Measurements from ENCODE around the gene SPHK2.
A peak's percentile ranks its signal among the peaks of the same experiment; 100 is the strongest.

SPHK2 gene

DNA sequence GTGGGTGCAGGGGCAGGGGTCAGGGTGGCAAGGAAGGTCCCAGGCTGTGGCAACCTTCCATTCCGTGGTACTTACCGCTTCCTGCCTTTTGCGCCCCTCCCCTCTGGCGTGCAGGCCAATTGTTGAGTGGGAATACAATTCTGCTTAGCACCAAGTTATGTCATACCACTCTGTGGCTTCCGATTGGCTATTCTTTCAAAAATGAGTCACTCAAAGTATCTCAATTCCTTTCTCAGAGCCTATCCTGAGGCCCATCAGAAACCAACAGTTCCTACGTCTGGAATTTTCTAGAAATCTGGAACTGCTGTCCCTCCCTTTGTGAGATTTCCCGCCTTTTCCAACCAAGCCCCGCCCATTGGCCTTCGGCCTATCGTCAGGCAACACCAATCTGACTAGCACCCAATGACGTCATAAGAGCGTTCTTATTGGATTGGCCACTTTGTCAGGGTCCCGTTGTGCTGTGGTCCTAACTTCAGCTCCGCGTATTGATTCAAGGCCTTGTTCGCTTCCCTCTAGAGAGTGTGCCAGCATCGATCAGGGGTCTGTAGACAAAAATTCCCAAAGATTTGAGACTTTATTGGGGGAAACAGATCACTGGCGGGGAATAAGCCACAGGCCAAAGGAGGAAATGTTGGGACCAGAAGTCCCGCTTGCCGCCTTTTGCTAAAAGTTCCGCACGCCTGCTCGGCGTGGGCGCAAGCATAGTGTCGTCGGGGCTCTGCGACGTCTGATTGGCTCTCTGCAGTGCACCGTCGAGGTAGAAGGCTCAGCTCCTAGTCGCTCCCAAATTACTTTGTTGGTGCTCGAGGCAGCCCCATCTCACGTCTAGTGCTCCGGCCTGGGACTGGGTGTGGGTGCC, 41.8 kb downstream of the SPHK2 start:
- Histone ChIP-seq H3K27ac (ENCODE audit: low read length) (peak overlapping the region; percentile 66), H3K79me2 (ENCODE audit: low read length) (no peaks in the 10 kb centered on the region), H3K9me3 (ENCODE audit: insufficient read depth, low read length) (no peaks in the 10 kb centered on the region), H3K4me3 (ENCODE audit: low read length) (peak overlapping the region; percentile 72), H3K4me2 (ENCODE audit: low read length) (peak overlapping the region; percentile 75), H3K27me3 (ENCODE audit: low read depth, low read length) (no peaks in the 10 kb centered on the region), H3K9ac (ENCODE audit: low read length) (peak overlapping the region; percentile 63), H4K20me1 (ENCODE audit: insufficient read depth, low read length) (no peaks in the 10 kb centered on the region), H3K4me1 (ENCODE audit: low read length) (peaks cover 9% of the 10 kb centered on the region), H2AFZ (ENCODE audit: low read depth, low read length) (peak overlapping the region; percentile 100), H3K36me3 (replicated peaks; ENCODE audit: low read depth, low read length) (no peaks in the 10 kb centered on the region)
- TF ChIP-seq, protein P1, sequence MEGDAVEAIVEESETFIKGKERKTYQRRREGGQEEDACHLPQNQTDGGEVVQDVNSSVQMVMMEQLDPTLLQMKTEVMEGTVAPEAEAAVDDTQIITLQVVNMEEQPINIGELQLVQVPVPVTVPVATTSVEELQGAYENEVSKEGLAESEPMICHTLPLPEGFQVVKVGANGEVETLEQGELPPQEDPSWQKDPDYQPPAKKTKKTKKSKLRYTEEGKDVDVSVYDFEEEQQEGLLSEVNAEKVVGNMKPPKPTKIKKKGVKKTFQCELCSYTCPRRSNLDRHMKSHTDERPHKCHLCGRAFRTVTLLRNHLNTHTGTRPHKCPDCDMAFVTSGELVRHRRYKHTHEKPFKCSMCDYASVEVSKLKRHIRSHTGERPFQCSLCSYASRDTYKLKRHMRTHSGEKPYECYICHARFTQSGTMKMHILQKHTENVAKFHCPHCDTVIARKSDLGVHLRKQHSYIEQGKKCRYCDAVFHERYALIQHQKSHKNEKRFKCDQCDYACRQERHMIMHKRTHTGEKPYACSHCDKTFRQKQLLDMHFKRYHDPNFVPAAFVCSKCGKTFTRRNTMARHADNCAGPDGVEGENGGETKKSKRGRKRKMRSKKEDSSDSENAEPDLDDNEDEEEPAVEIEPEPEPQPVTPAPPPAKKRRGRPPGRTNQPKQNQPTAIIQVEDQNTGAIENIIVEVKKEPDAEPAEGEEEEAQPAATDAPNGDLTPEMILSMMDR (IDR thresholded peaks at IDR 0.05; ENCODE audit: low read depth, low read length) = no peak
- no peak for TF ChIP-seq EZH2phosphoT487 (IDR thresholded peaks at IDR 0.05; ENCODE audit: low read depth)

DNA sequence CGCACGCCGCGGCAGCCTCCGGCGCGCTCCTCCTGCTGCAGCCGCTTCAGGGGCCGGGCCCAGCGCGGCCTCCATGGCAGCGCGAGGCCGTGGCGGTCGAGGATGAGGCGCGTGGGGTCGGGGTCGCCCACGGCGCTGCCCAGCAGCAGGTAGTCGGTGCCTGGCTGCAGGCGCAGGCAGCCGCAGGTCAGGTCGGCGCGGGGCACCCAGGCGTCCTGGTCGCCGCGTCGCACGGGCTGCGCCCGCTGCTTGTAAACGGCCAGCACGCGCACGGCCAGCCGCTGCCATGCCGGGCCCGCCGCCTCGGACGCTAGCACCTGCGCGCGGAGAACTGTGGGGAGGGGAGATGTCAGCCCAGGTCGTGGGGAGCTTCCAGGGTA, 42.4 kb downstream of the SPHK2 start:
- Histone ChIP-seq H4K20me1 (ENCODE audit: insufficient read depth, low read length) (no peaks in the 10 kb centered on the region), H3K27ac (ENCODE audit: low read length) (no peak overlapping the region), H3K27me3 (ENCODE audit: low read depth, low read length) (no peaks in the 10 kb centered on the region), H3K4me3 (ENCODE audit: low read length) (no peak overlapping the region), H3K36me3 (replicated peaks; ENCODE audit: low read depth, low read length) (no peaks in the 10 kb centered on the region), H3K9me3 (ENCODE audit: insufficient read depth, low read length) (no peaks in the 10 kb centered on the region), H3K4me2 (ENCODE audit: low read length) (no peak overlapping the region), H3K79me2 (ENCODE audit: low read length) (no peaks in the 10 kb centered on the region), H3K4me1 (ENCODE audit: low read length) (peaks cover 9% of the 10 kb centered on the region), H3K9ac (ENCODE audit: low read length) (no peak overlapping the region), H2AFZ (ENCODE audit: low read depth, low read length) (peak overlapping the region; percentile 100)
- TF ChIP-seq, protein P1 (IDR thresholded peaks at IDR 0.05; ENCODE audit: low read depth, low read length) = no peak
- TF ChIP-seq EZH2phosphoT487 (IDR thresholded peaks at IDR 0.05; ENCODE audit: low read depth) = no peak

DNA sequence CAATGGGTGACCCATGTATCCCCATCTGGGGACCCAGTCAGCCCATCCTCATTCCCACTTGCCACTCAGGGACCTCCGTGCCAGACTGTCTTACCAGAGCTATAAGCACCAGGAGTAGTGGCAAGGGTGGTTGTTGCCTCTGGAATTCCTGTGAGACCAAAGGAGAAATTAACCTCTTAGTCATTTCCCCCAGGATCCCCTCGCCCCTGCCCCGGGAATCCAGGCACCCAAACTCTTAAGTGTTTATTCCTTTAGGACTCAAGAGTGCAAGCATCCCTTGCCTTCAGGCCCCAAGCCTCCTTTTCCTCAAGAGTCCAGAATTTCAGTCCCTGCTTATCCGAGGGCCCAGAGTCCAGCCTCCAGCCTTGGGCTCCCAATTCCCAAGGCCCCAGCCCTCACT, 44.4 kb downstream of the SPHK2 start:
- no peaks in the 10 kb centered on the region for H3K27me3 ChIP-seq (ENCODE audit: low read depth, low read length)
- H3K27ac ChIP-seq (ENCODE audit: low read length) = no peak overlapping the region
- H3K9me3 ChIP-seq (ENCODE audit: insufficient read depth, low read length) = no peaks in the 10 kb centered on the region
- H3K4me2 ChIP-seq (ENCODE audit: low read length) = no peak overlapping the region
- no peak overlapping the region for H2AFZ ChIP-seq (ENCODE audit: low read depth, low read length)
- H3K36me3 ChIP-seq (replicated peaks; ENCODE audit: low read depth, low read length) = no peaks in the 10 kb centered on the region
- peaks cover 9% of the 10 kb centered on the region for H3K4me1 ChIP-seq (ENCODE audit: low read length)
- H3K4me3 ChIP-seq (ENCODE audit: low read length) = no peak overlapping the region
- H3K79me2 ChIP-seq (ENCODE audit: low read length) = no peaks in the 10 kb centered on the region
- no peaks in the 10 kb centered on the region for H4K20me1 ChIP-seq (ENCODE audit: insufficient read depth, low read length)
- H3K9ac ChIP-seq (ENCODE audit: low read length) = no peak overlapping the region
- no peak for TF ChIP-seq EZH2phosphoT487 (IDR thresholded peaks at IDR 0.05; ENCODE audit: low read depth)
- TF ChIP-seq, protein P1 (IDR thresholded peaks at IDR 0.05; ENCODE audit: low read depth, low read length) = no peak

DNA sequence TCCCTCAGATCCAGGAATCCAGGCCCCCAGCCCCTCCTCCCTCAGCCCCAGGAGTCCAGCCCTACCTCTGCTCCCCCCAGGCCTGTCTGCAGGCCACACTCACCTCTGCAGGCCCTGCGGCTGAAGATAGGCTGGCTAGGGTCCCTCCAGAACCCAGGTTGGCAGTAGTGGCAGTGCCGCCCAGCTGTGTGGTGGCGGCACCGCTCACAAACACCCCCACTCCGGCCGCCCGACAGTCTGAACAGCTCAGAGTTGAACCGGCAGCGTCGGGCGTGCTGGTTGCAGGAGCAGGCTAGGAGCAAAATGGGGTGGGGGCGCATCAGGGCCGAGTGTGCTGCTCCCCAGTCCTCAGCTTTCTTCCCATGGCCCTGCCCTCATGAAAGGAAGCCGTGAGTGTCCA, 45.2 kb downstream of the SPHK2 start:
- H3K4me1 ChIP-seq (ENCODE audit: low read length) = peaks cover 9% of the 10 kb centered on the region
- no peaks in the 10 kb centered on the region for H3K9me3 ChIP-seq (ENCODE audit: insufficient read depth, low read length)
- H3K36me3 ChIP-seq (replicated peaks; ENCODE audit: low read depth, low read length) = no peaks in the 10 kb centered on the region
- H3K4me2 ChIP-seq (ENCODE audit: low read length) = no peak overlapping the region
- no peak overlapping the region for H3K4me3 ChIP-seq (ENCODE audit: low read length)
- TF ChIP-seq, protein P1 (IDR thresholded peaks at IDR 0.05; ENCODE audit: low read depth, low read length) = no peak
- H3K27ac ChIP-seq (ENCODE audit: low read length) = no peak overlapping the region
- no peak overlapping the region for H3K9ac ChIP-seq (ENCODE audit: low read length)
- H3K27me3 ChIP-seq (ENCODE audit: low read depth, low read length) = no peaks in the 10 kb centered on the region
- H3K79me2 ChIP-seq (ENCODE audit: low read length) = no peaks in the 10 kb centered on the region
- no peaks in the 10 kb centered on the region for H4K20me1 ChIP-seq (ENCODE audit: insufficient read depth, low read length)
- no peak overlapping the region for H2AFZ ChIP-seq (ENCODE audit: low read depth, low read length)
